ENCODE results near the gene CD300LF. TPM values are rescaled to one million over a fixed set of nuclear protein-coding genes. Genes with fewer than 3 reads are reported as not detected.

Gene CD300LF
- total RNA-seq, 1 experiment from 2014 or later, result not detected

GRCh38 chr17:74725111-74725510 is 12.4 kb upstream of the CD300LF start:
- no peaks in the 10 kb centered on the region for H3K4me1 ChIP-seq (ENCODE audit: control insufficient read depth in 1 of 2, insufficient read depth in 2 of 2, low read length in 2 of 2)
- H3K79me2 ChIP-seq (ENCODE audit: insufficient read depth, low read length), result no peaks in the 10 kb centered on the region
- DNase-seq (ENCODE audit: low read depth, low spot score), result no peak
- no peak overlapping the region for H3K4me3 ChIP-seq (replicated peaks in 1 of 2; ENCODE audit: low read depth in 1 of 2, low read length in 2 of 2)
- intact Hi-C loops (cut with micrococcal nuclease), result no loop called here
- no peak overlapping the region for H2AFZ ChIP-seq (ENCODE audit: low read depth, low read length, poor library complexity, severe bottlenecking)
- TF ChIP-seq CTCF (IDR thresholded peaks at IDR 0.05 in 2 of 3, conservative IDR thresholded peaks at IDR 0.05 in 1 of 3; ENCODE audit: borderline replicate concordance in 1 of 3, insufficient read depth in 1 of 3, low read depth in 2 of 3, low read length in 2 of 3), result no peak
- no peak for TF ChIP-seq TCF7L2 (IDR thresholded peaks at IDR 0.05; ENCODE audit: borderline replicate concordance, extremely low read depth, insufficient read depth, insufficient read length)
- no peak for TF ChIP-seq EGR1 (IDR thresholded peaks at IDR 0.05; ENCODE audit: low read depth)
- no peak for TF ChIP-seq POLR2AphosphoS5 (IDR thresholded peaks at IDR 0.05; ENCODE audit: low read depth, low read length)
- TF ChIP-seq SIN3A (IDR thresholded peaks at IDR 0.05; ENCODE audit: low read depth), result no peak
- no peak for TF ChIP-seq REST (IDR thresholded peaks at IDR 0.05; ENCODE audit: low read depth)
- no peak for TF ChIP-seq EZH2phosphoT487 (IDR thresholded peaks at IDR 0.05; ENCODE audit: borderline replicate concordance)
- TF ChIP-seq ZNF274 (IDR thresholded peaks at IDR 0.05; ENCODE audit: low read depth, low read length), result no peak
- TF ChIP-seq MAX (IDR thresholded peaks at IDR 0.05), result no peak
- no peak for TF ChIP-seq ZFX (IDR thresholded peaks at IDR 0.05)
- no peak for TF ChIP-seq SP1 (IDR thresholded peaks at IDR 0.05; ENCODE audit: low read depth)
- TF ChIP-seq ATF3 (IDR thresholded peaks at IDR 0.05), result no peak
- TF ChIP-seq POLR2A (IDR thresholded peaks at IDR 0.05; ENCODE audit: borderline replicate concordance, extremely low read depth, insufficient read depth, insufficient read length), result no peak
- TF ChIP-seq FOSL1 (IDR thresholded peaks at IDR 0.05; ENCODE audit: low read depth), result no peak
- no peak for TF ChIP-seq CEBPB (IDR thresholded peaks at IDR 0.05; ENCODE audit: low read depth)
- no peak for TF ChIP-seq YY1 (IDR thresholded peaks at IDR 0.05; ENCODE audit: extremely low read depth, insufficient replicate concordance, low read depth, low read length)
- no peak for TF ChIP-seq RAD21 (IDR thresholded peaks at IDR 0.05; ENCODE audit: low read depth)
- no peak for TF ChIP-seq EZH2 (IDR thresholded peaks at IDR 0.05)
- no peaks in the 10 kb centered on the region for H4K20me1 ChIP-seq (ENCODE audit: insufficient read depth)
- ChIA-PET POLR2A (interaction anchor here (0.8 kb wide), 1 partner anchor 11 kb away, joined by 3 read pairs; no protein-coding TSS in a partner anchor), RAD21 (ENCODE audit: low non-redundant PET in 1 of 2, low total read pairs in 2 of 2, uncharacterized antibody in 2 of 2, unreplicated experiment in 2 of 2) (no interaction called here), CTCF (interaction anchor here (1.2 to 1.3 kb wide), 2 partner anchors 12 to 19 kb away, joined by 3 read pairs; partner anchors contain the start of gene RAB37)
- H3K9me2 ChIP-seq (ENCODE audit: insufficient read depth), result no peaks in the 10 kb centered on the region
- no peak for ATAC-seq
- no peak overlapping the region for H3K27ac ChIP-seq (ENCODE audit: low read depth, low read length)
- H3K36me3 ChIP-seq (ENCODE audit: control insufficient read depth in 1 of 2, insufficient read depth in 2 of 2, low read length in 2 of 2), result no peaks in the 10 kb centered on the region
- BruUV-seq (replicated peaks), result no TSS peak
- H3K27me3 ChIP-seq (ENCODE audit: insufficient read depth, low read length), result peaks cover 17% of the 10 kb centered on the region; the same call in 1 of the 2 replicates
- peaks cover 0 to 5% of the 10 kb centered on the region in 2 experiments; a peak in 1 of 4 replicates for H3K9me3 ChIP-seq (ENCODE audit: control insufficient read depth in 1 of 2, insufficient read depth in 1 of 2, low read depth in 1 of 2, low read length in 2 of 2)
- no peak overlapping the region for H3K9ac ChIP-seq (ENCODE audit: low read length)
- H3K4me2 ChIP-seq (ENCODE audit: low read length), result no peak overlapping the region
